ENCODE data around the gene INTS2.
"Not testable (repeated sequence)": the region's sequence is repeated elsewhere in the genome, so short reads cannot be mapped to it uniquely, and the experiment has no call there.

The INTS2 gene

GRCh38 chr17:61847659-61848058 is 80.1 kb downstream of the INTS2 start:
- DNase-seq: no peak

GRCh38 chr17:61846761-61847375 is 80.9 kb downstream of the INTS2 start:
- DNase-seq: no peak

- no peak for DNase-seq
Measured at GRCh38 chr17:61846088-61846487, 81.7 kb downstream of the INTS2 start.

GRCh38 chr17:61843435-61843834 is 84.3 kb downstream of the INTS2 start:
- DNase-seq: no peak

GRCh38 chr17:61842899-61843298 is 84.9 kb downstream of the INTS2 start:
- DNase-seq: no peak

GRCh38 chr17:61839300-61839786 is 88.4 kb downstream of the INTS2 start:
- no peak for DNase-seq

- DNase-seq: peak; percentile 67
Measured at GRCh38 chr17:61837175-61838051, 90.4 kb downstream of the INTS2 start.

- no peak for DNase-seq
Measured at GRCh38 chr17:61836266-61837174, 91.3 kb downstream of the INTS2 start.

- DNase-seq: no peak
Measured at GRCh38 chr17:61835606-61836005, 92.2 kb downstream of the INTS2 start.

- no peak for DNase-seq
Measured at GRCh38 chr17:61834610-61835009, 93.2 kb downstream of the INTS2 start.

GRCh38 chr17:61833536-61834193 is 94.1 kb downstream of the INTS2 start:
- DNase-seq: peak; percentile 71

GRCh38 chr17:61832463-61832862 is 95.3 kb downstream of the INTS2 start:
- DNase-seq: no peak

GRCh38 chr17:61831099-61831498 is 96.7 kb downstream of the INTS2 start:
- no peak for DNase-seq

- DNase-seq: no peak
Measured at GRCh38 chr17:61828694-61829093, 99.1 kb downstream of the INTS2 start.

GRCh38 chr17:61827649-61828395 is 100.0 kb downstream of the INTS2 start:
- no peak for DNase-seq

- not testable (repeated sequence) for DNase-seq
Measured at GRCh38 chr17:61826866-61827265, 100.9 kb downstream of the INTS2 start.

GRCh38 chr17:61826198-61826597 is 101.6 kb downstream of the INTS2 start:
- not testable (repeated sequence) for DNase-seq

- DNase-seq: no peak
Measured at GRCh38 chr17:61825448-61826137, 102.2 kb downstream of the INTS2 start.

- no peak for DNase-seq
Measured at GRCh38 chr17:61822326-61823285, 105.2 kb downstream of the INTS2 start.

- no peak for DNase-seq
Measured at GRCh38 chr17:61821655-61822054, 106.1 kb downstream of the INTS2 start.

Data from fibroblast of upper back skin (primary cell).